GM19452 (cell line): ENCODE data around the gene GAB3.
A peak's percentile ranks its signal among the peaks of the same experiment; 100 is the strongest.

Source experiments
- ATAC-seq: cut with Tn5 transposase; IDR thresholded peaks from one replicate; pipeline ENCODE4 v1.9.1; 2021; ENCODE audit not compliant: unreplicated experiment

The GAB3 gene

GRCh38 chrX:154751203-154751668 is 359 bp upstream of the GAB3 start:
- peak; percentile 16 for ATAC-seq

- no peak for ATAC-seq
Observed at GRCh38 chrX:154749856-154750255, 1.0 kb downstream of the GAB3 start.

- ATAC-seq = no peak
Observed at GRCh38 chrX:154748712-154749339, 2.1 kb downstream of the GAB3 start.

GRCh38 chrX:154742613-154743012 is 8.3 kb downstream of the GAB3 start:
- no peak for ATAC-seq

GRCh38 chrX:154739952-154740465 is 10.9 kb downstream of the GAB3 start:
- no peak for ATAC-seq

GRCh38 chrX:154738011-154738738 is 12.7 kb downstream of the GAB3 start:
- ATAC-seq = no peak

- no peak for ATAC-seq
Observed at GRCh38 chrX:154737136-154737535, 13.7 kb downstream of the GAB3 start.

- no peak for ATAC-seq
Observed at GRCh38 chrX:154735695-154736393, 15.0 kb downstream of the GAB3 start.

- ATAC-seq = no peak
Observed at GRCh38 chrX:154734061-154734781, 16.7 kb downstream of the GAB3 start.

GRCh38 chrX:154733066-154733425 is 17.8 kb downstream of the GAB3 start:
- no peak for ATAC-seq

- no peak for ATAC-seq
Observed at GRCh38 chrX:154732421-154733065, 18.3 kb downstream of the GAB3 start.

GRCh38 chrX:154731881-154732280 is 19.0 kb downstream of the GAB3 start:
- ATAC-seq = no peak

GRCh38 chrX:154731184-154731583 is 19.7 kb downstream of the GAB3 start:
- ATAC-seq = no peak

GRCh38 chrX:154730253-154730891 is 20.5 kb downstream of the GAB3 start:
- ATAC-seq = no peak

GRCh38 chrX:154729439-154729838 is 21.4 kb downstream of the GAB3 start:
- ATAC-seq = no peak

GRCh38 chrX:154728431-154729190 is 22.3 kb downstream of the GAB3 start:
- ATAC-seq = no peak

- no peak for ATAC-seq
Observed at GRCh38 chrX:154727871-154728270, 23.0 kb downstream of the GAB3 start.

- no peak for ATAC-seq
Observed at GRCh38 chrX:154727418-154727817, 23.5 kb downstream of the GAB3 start.

GRCh38 chrX:154724993-154725756 is 25.7 kb downstream of the GAB3 start:
- ATAC-seq = no peak
